ENCODE data around the gene JARID2.

Gene JARID2

DNA sequence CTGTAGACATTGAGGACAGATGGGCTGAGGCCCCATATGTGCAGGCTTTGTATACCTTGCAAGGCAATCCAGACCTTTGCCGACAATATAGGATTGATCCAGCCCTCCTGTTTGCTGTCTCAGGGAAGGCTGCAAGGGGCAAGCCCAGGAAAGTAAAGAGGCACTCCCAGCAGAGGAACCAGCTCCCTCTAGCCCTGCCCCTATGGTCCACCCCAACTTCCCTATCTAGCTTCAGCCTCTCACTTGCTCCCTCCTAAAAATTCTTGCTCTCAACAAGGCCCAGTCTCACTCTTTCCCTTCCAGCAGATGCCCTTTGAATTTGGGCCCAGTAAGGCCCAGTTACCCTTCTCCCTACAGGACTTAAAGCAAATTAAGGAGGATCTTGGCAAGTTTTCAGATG lies 92.6 kb downstream of the JARID2 start:
- no peak for FAIRE-seq

DNA sequence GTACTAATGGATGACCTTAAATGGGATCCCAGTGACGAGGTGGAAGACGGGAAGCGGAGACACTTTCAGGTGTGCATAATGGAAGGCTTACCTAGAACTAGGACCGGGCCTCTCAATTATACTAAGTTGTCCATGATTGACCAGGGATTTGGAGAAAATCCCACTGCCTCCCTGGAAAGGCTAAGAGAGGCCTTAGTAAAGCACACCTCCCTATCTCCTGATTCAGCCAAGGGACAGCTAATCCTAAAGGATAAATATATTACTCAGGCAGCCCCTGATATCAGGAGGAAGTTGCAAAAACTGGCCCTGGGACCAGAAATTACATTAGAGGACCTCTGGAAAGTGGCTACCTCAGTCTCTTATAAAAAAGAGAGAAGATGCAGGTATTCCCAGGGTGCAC lies 93.2 kb downstream of the JARID2 start:
- no peak for FAIRE-seq

DNA sequence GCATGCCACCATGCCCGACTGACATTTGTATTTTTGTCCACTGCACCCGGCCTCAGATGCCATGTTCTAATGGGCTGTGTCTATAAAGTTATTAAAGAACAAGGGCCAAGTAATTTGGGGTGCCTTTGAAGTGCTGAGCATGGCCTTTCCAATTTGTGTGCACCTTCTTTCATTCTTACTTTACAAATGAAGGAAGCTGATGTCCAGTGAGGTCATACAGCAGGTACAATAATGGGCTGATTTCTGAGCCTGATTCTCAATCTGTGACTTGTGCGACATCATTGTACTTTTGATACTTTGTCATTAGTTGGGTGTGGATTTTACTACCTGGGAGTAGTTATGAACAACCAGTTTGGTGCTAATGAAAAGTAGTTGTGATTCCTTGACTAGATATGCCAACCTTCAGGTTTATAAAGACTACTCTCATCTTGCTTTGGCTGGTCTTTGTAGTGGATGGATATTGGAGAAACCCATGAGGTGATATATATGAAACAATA lies 94.3 kb downstream of the JARID2 start:
- FAIRE-seq, result no peak

DNA sequence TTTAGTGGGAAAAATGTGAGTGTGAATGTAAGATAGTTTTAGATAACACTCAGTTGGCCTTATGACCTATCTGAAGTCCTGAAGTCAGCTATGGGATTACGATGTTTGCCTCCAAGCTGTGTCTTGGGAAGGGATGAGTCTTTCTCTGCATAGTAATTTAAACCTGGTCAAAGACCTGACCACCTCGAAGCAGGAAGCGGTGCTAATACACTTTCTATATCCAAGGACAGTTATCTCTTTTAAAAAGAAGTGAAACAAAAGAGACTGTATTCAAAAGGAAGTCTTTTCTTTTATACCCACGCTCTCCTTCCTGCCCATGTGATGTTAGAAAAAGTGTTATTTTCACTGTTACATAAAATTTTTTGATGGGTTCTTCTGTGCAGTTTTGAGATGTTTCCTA lies 94.9 kb downstream of the JARID2 start:
- no peak for FAIRE-seq

DNA sequence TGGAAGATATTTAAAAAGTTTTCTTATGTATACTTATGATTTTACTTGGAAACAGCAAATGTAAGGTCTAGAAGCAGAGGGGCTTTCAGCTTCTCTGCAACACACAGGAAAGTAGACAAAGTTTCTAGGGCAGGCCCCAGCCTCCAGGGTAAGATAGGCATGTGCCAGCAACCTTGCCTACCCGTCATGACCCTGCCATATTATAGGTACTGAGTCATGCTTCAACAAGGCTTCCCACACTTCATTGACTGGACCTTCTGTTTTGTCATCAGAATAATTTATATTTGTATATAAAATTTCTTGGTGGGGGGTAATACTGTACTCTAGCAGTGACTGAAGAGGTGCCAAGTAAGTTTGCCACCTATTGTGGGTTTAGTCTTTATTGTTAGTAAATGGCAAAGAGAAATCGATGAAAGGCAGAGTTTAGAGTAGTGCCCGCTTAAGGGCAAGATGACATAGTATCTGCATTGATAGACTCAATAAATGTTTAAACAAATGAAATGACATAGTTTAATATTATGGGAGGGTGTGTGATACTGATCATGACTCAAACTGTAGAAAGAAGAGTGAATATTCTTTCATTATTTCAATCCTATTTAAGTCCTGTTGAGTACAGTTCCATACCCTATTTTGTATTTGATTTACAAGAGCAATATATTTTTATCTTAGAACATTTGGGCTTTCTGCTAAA lies 95.6 kb downstream of the JARID2 start:
- no peak for FAIRE-seq

DNA sequence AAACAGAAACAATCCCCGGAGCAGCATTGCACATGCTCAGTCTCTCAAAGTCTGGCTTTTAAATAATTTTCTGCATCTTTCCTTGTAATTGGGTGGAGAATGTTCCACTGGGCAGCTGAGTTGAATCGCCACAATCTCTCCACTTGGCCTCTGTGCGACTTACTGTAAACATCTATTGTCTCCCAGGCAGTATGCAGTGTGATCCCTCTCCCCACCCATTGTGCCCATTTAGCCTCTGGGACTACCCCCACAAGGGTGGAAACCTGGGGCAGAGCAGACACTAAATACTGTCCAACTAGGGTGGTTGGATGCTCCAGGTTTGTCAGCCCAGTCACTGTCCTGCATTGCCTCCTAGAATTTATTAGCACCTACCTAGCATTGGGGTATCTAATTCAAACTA lies 96.2 kb downstream of the JARID2 start:
- no peak for FAIRE-seq

DNA sequence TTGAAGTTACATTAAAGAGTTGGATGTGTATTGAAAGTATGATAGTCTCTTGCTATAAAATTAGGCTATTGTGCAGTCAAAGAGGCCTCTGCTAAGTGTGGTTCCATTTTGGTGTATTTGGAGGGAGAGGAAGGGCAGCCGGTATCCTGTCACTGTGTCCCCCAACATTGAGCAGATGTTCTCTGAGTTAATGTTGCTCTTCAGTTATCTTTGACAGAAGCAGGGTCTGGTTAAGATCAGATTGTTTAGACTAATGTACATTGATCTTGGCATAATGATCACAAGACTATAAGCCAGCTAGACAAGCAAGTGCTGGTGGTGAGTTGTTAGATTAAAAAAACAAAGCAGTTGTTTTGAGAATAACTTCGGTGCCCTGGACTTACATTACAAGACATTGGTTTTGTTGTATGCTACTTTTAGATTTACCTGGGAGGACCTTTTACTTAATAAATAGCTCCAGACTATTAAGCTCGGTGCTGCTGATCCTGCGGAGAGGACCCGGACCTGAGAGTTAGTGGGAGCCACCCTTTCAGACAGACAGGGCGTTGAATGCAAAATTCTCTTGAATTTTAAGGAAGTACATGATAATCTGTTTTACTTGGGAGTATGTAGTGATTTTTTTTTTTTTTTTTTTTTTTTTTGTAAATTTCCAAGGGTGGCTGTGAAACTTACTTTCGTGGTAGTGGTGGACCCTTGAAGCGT lies 97.8 kb downstream of the JARID2 start:
- FAIRE-seq, result no peak

DNA sequence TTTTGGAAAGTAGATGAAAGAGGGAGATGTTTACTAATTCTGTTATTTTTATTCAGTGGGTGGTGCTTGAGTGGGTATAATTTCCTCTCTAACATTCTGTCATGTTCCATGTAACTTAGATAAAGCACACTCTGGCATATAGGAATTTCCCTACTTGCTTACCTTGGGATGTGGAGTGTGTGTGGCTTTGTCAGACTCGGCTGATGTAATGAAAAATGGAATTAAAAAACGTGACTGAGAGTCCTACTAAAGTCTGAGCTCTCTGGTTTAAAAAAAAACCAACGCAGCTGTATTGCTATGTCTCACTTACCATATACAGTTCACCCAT lies 98.3 kb downstream of the JARID2 start:
- FAIRE-seq, result no peak

DNA sequence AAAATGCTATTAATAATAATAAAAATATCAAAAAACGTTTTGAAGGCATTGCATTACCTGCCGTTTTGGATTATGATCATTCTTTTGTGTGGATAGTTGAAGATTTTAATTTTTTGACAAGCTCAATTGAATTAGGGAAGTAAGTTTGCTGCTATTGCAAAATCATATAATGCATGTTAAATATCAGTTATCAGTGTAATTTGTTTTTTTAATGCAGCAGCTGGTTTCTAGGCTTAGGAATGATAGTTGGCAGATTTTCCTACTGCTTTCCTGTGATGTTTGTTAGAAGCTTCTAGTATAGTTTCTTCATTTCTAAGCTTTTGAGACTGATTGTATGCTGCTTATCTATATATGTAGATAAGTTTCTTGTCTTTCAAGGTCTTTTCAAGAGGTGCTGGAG lies 99.0 kb downstream of the JARID2 start:
- FAIRE-seq, result no peak

DNA sequence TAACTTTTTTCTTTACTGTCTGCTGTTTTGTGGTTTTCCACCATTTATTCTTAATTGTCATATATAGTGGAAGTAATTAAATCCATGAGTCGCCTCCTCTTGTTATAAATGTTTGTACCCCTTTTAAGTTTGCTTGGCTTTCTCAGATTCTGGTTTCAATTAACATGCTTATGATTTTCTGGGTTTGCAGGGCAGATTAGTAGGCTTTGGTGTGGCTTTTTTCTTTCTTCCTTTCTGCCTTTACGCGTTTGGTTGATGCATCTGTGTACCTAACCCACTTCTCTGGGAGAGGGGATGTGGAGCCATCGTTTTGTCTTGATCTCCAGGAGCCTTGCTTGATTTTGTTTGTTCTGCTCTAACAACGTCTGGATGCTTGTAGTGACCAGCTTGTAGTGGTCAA lies 100.4 kb downstream of the JARID2 start:
- FAIRE-seq, result no peak

DNA sequence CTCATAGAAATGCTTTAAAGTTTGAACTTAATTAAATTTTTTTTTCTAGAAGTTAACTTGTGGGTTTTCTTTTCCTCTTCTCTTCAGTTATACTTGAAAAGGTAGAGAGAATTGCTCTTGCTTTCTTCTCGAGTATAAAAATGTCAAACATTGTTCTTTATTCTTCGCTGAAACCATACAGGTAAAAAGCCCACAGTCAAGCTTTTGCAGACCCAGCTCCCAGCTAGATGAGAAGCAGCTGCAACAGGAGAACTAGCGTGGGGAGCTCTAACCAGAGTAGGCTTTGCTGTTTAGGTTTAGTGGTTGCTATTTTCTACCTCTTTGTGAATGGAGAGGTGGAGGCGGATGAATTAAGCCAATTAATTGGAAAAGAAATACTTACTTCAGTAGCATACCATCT lies 102.7 kb downstream of the JARID2 start:
- no peak for FAIRE-seq

DNA sequence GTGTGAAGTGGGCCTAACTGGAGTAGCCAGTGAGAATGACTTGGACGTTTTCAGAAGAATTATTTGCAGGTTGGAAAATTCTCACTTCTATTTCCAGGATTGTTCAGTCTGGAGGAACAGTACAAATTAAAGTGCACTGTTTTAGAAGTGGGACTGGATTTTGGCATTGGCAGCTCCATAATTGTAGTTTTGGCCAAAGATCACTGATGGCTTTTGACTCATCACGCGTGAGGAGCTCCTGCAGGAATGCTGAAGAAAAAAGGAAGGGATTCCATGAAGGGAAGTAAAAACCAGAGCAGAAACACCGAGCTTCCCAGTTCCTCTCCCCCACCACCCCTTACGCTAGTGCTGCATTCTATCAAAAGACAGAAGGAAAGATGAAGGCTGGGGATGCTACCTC lies 103.5 kb downstream of the JARID2 start:
- FAIRE-seq, result no peak

DNA sequence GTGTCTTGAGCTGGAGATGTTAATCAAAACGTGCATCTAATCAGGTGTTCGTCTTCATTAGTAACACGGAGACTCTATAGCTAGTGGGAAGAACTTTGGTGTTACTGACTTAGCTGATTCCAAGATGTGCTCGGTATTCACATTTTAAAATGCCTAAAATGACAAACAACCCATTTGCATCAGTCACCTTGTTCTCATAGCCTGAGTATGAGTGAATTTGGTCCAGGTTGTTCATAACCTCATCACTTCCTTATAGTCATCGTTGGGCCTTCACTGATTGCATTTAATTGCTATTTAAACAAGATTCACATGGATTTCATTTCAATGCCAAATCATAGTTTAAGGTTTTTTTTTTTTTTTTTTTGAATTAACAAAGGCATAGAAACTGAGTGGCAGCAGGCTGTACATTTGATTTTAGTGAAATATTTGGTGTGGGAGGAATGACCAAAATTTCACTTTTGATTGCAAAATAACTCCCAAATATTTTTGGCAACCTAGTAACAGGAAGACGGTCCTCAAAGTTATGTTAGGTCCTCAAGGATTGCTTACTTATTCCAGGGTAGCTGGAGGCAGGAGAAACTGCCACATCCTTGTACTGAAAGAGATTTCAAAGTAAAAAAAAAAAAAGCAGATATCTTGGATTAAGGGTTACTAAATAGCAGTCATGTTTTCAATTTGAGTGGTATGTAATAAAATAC lies 104.7 kb downstream of the JARID2 start:
- no peak for FAIRE-seq

DNA sequence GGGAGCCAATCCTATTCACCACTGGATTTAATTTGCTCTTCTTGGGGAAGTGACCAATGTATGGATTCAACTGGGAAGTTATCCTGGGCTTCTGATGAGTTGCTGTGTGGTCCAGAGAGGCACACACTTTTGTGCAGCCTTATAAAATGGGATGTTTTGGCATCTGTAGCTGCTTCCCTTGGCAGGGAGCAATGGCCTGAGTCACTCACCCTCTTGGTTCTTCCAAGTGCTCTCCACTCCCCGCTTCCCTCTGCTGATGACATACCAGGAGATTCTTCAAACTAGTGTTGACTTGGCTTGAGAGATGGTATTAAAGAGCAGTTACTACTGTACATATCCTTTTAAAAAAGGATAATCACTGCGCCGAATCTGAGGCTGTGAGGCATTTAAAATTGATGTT lies 105.8 kb downstream of the JARID2 start:
- FAIRE-seq, result no peak

DNA sequence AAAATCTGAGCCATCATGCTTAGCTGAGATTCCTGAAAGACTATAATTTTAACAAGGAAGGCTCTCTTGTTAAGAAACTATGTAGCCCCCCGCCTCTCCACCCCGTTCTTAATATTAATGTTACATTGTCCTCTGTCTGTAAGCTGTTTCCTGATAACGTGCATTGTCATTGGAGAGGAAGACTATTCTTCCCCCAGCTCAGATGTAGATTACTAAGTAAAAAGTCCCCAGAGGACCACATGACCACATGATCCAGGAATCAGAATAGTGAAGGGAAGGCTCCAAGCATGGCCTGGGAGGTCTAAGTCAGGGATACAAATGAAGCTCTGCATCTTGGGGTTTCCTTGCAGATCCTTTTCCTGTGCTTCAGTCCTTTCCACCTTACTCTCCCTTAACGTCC lies 106.4 kb downstream of the JARID2 start:
- no peak for FAIRE-seq

DNA sequence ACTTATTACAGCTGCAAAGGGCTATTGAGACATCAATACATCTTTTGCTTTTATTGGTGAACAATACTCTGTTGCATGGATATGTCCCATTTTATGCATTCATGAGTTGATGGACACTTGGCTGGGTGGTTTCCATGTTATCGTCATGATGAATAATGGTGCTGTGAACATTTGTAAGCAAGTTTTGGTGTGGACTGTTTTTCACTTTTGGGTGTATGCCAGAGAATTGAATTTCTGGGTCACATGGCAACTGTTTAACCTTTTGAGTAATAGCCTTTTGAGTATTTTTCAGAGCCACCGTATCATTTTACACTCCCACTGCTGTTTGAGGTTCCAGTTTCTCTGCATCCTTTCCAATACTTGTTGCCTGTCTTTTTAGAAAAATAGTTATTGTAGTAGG lies 107.0 kb downstream of the JARID2 start:
- no peak for FAIRE-seq

DNA sequence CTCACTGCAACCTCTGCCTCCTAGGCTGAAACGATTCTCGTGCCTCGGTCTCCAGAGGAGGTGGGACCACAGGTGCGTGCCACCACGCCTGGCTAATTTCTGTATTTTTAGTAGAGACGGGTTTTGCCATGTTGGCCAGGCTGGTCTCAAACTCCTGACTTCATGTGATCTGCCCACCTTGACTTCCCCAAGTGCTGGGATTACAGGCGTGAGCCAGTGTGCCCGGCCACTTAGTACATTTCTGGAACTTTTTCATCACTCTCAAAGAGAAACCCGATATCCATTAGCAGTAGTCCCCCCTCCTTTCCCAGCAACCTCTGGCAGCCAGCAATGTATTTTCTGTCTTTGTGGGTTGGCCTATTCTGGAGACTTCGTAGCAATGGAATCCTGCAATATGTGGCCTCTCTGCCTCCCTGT lies 109.8 kb downstream of the JARID2 start:
- no peak for FAIRE-seq

DNA sequence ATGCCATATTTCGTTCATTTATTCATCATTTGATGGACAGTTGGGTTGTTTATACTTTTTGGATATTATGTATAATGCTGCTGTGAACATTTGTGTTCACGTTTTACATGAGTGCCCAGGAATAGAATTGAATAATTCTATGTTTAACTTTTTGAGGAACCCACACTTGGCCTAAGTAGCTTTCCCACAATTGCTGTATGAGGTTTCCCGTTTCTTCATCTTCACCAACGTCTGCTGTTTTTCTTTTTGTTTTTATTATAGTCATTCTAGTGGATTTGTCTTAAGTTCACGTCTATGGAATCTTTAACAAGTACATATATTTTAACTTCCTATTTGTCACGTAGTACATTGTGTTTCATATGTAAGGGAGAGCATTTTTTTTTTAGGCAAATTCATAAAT lies 110.3 kb downstream of the JARID2 start:
- no peak for FAIRE-seq

DNA sequence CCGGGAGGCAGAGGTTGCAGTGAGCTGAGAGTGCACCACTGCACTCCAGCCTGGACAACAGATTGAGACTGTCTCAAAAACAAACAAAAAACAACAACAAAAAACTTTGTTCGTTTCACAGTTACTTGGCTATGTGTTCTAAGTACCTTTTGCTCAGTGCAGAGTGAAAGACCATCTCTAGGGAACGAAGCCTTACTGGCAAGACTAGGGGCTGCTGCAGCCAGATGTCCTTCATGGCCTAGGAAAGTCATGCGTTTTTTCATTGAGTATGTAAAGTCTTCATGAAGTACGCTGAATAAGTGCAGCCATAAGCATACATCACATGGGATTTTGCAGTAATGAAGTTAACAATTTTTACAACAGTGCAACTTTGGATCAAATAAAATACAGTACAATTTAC lies 111.1 kb downstream of the JARID2 start:
- FAIRE-seq, result no peak

DNA sequence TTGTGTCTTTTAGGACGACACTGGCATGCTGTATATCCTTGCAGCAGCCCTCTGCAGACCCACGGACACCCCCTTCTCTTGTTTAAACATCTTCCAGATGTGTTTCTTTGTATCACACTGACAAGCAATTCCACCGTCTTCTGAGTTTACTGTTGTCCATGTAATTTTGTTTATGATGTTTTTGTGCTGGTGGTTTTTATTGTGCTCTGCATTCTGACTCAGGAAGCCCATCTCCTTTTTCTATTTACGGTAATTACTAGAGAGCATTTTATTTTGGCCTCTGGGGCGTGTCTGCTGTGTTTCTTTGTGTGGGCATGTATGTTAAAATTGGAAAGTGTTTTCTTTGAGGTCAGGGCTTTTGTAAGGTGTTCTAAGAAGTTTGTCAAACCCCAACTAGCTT lies 111.9 kb downstream of the JARID2 start:
- FAIRE-seq, result no peak

DNA sequence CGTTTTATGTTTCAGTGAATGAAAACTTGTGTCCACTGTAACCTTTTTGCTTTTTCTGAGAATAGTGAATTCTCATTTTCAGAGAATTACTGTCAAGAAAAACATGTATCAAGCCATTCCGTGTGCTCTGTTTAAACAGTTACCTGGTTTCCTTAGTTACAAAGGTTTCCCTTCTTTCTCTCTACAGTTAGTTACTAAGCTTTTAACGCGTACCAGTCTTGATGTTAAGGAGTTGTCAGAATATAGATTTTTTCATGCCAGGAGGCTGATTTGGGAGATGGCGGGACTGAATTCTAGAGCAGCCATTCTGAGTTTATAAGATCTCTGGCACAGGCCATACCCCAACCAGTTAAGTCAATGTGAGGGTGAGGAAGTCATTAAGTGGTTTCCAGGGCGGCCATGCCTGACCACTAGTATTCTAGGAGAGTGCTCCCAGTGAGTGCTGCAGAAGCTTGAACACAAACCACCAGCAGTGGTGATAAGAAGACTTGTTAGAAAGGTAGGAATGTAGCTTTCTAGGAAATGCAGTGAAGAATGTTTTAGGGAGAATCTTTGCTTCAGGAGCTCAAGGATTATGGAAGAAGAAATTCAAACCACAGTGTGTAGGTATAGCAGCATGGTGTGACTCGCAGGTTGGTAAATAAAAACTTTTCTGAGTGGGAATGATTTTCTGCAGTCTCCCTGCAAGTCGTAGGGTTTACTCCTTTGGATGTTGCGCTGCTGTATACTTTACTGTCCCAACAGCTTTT lies 112.9 kb downstream of the JARID2 start:
- FAIRE-seq, result no peak

DNA sequence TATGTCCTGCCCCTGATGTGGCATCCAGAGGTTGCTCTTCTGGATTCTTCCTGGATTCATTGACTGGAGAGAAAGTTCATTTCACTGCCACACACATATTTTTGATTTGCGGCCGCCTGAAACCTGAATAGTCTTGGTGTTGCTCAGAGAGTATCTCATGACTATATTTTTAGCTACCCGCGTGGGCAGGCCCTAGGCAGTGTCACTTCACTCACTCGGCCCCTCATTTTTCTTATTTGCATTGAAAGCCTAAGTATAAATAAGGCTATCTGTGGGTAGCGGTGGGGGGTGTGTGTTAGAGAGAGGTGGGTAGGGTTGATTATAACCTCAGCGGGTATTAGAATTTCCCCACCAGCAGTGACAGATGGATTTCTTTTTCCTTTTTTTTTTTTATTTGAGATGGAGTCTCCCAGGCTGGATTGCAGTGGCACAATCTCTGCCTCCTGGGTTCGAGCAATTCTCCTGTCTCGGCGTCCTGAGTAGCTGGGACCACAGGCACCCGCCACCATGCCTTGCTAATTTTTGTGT lies 113.5 kb downstream of the JARID2 start:
- no peak for FAIRE-seq

DNA sequence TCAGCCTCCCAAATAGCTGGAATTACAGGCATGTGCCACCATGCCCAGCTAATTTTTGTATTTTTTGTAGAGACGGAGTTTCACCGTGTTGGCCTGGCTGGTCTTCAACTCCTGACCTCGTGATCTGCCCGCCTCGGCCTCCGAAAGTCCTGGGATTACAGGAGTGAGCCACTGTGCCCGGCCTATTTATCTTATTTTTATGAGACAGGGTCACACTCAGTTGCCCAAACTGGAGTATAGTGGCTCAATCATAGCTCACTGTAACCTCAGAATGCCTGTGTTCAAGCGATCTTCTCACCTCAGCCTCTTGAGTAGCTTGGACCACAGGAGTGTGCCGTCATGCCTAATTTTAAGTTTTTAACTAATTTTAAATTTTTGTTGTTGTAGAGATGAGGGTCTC lies 114.4 kb downstream of the JARID2 start:
- no peak for FAIRE-seq

All from G401.6 (cell line).